ENCODE data around the gene ZNF660.
A peak's percentile ranks its signal among the peaks of the same experiment; 100 is the strongest.

The ZNF660 gene

GRCh38 chr3:44612678-44613077, 27.9 kb downstream of the ZNF660 start:
- no peak overlapping the region for H3K27ac ChIP-seq
- TF ChIP-seq ZFX (IDR thresholded peaks at IDR 0.05): no peak
- no peak for TF ChIP-seq CTCF (conservative IDR thresholded peaks at IDR 0.05)

- TF ChIP-seq ZFX (IDR thresholded peaks at IDR 0.05) (peak; percentile 68), CTCF (conservative IDR thresholded peaks at IDR 0.05) (no peak; the same call in 1 of the 2 replicates)
Observed at GRCh38 chr3:44624749-44625480, 40.2 kb downstream of the ZNF660 start, which contains the start of gene ZNF197. ZNF197 (plus strand) TSS chr3:44625036; CDS start chr3:44629155, 4,119 bp downstream.

GRCh38 chr3:44628716-44629115, 44.0 kb downstream of the ZNF660 start:
- TF ChIP-seq CTCF (conservative IDR thresholded peaks at IDR 0.05) (no peak), ZFX (IDR thresholded peaks at IDR 0.05) (no peak)
- H3K27ac ChIP-seq: no peak overlapping the region

More at GRCh38 chr3:44624749-44625480, 40.2 kb downstream of the ZNF660 start, which contains the start of gene ZNF197:
- H3K27ac ChIP-seq: peak within 1 kb of the TSS; percentile 80

GRCh38 chr3:44632193-44632592, 47.4 kb downstream of the ZNF660 start:
- TF ChIP-seq ZFX (IDR thresholded peaks at IDR 0.05) (no peak), CTCF (conservative IDR thresholded peaks at IDR 0.05) (no peak)
- no peak overlapping the region for H3K27ac ChIP-seq

GRCh38 chr3:44642337-44642736, 57.6 kb downstream of the ZNF660 start:
- TF ChIP-seq ZFX (IDR thresholded peaks at IDR 0.05): no peak
- no peak overlapping the region for H3K27ac ChIP-seq

GRCh38 chr3:44643024-44643423, 58.3 kb downstream of the ZNF660 start:
- TF ChIP-seq ZFX (IDR thresholded peaks at IDR 0.05) (no peak), CTCF (conservative IDR thresholded peaks at IDR 0.05) (no peak)

GRCh38 chr3:44647771-44648170, 63.0 kb downstream of the ZNF660 start:
- TF ChIP-seq CTCF (conservative IDR thresholded peaks at IDR 0.05) (no peak), ZFX (IDR thresholded peaks at IDR 0.05) (no peak)
- H3K27ac ChIP-seq: no peak overlapping the region

More at GRCh38 chr3:44643024-44643423, 58.3 kb downstream of the ZNF660 start:
- no peak overlapping the region for H3K27ac ChIP-seq
